ENCODE results near the gene AKR1B1. TPM values are rescaled to one million over a fixed set of nuclear protein-coding genes. Genes with fewer than 3 reads are reported as not detected.

AKR1B1 gene
- total and polyA plus RNA-seq, 2 of the 4 experiments (the other 2 are of a cell fraction), result 90.9 to 201 TPM

DNA sequence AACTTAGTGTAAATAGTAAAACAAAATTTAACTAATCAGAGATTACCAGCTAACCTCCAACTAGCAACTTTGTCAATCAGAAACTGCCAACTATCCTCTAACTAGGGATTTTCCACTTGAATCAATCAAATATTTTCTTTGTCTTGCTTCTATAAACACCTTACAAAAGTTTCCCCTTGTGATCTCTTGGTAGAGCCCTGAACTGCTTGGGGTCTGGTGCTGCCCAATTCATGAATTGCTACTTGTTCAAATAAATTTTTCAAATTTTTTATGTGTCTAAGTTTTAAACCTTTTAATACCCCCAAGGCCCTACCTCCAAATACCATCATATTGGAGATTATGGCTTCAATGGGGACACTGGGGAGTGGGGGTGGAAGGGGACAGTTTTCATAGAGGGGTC lies 24.0 kb upstream of the AKR1B1 start:
- H2AFZ ChIP-seq (replicated peaks; ENCODE audit: low read length, poor library complexity), result no peak overlapping the region
- no TSS peak for BruUV-seq (replicated peaks)
- no peak overlapping the region for H3K23ac ChIP-seq (ENCODE audit: low read depth, low read length)
- no peak overlapping the region for H2BK20ac ChIP-seq (ENCODE audit: low read depth, low read length)
- ATAC-seq (ENCODE audit: low read depth) (no peak), DNase-seq (no peak)
- in situ Hi-C loops (cut with MboI; ENCODE audit: low sequenced_read_pairs), result no loop called here
- 0 out of 2 replicates have a peak, but pooled peaks cover 1% of the 10 kb centered on the region for H3K27me3 ChIP-seq (ENCODE audit: control insufficient read depth, insufficient read depth, low read length)
- no peak overlapping the region for H3K27ac ChIP-seq (ENCODE audit: insufficient read depth, low read length)
- H2BK15ac ChIP-seq (ENCODE audit: low read depth, low read length), result no peak overlapping the region
- H3K9me1 ChIP-seq (ENCODE audit: insufficient read depth, low read length), result peaks cover 2% of the 10 kb centered on the region; the same call in 1 of the 2 replicates
- no peak overlapping the region for H3K4me3 ChIP-seq (ENCODE audit: insufficient read depth, low read depth, low read length)
- no peak overlapping the region for H3K4me2 ChIP-seq (ENCODE audit: low read depth, low read length)
- dilution Hi-C loops (cut with HindIII; ENCODE audit: low sequenced_read_pairs, unreplicated experiment), result no loop called here
- H3K36me3 ChIP-seq (ENCODE audit: control insufficient read depth, insufficient read depth, low read length), result no peaks in the 10 kb centered on the region
- H2AK9ac ChIP-seq (replicated peaks; ENCODE audit: low read depth, low read length, poor library complexity), result no peak overlapping the region
- H4K8ac ChIP-seq (ENCODE audit: low read depth in 2 of 2, low read length in 2 of 2), result no peak overlapping the region
- 0 out of 2 replicates have a peak, but pooled peaks cover 3% of the 10 kb centered on the region for H3K9me3 ChIP-seq (ENCODE audit: control insufficient read depth, insufficient read depth, low read length)
- no peak overlapping the region for H4K91ac ChIP-seq (ENCODE audit: insufficient read depth, low read depth, low read length)
- no peaks in the 10 kb centered on the region for H4K20me1 ChIP-seq (ENCODE audit: insufficient read depth, low read length)
- no peak overlapping the region for H4K5ac ChIP-seq (ENCODE audit: low read depth, low read length)
- H3K9ac ChIP-seq (ENCODE audit: low read depth, low read length), result no peak overlapping the region
- H2BK120ac ChIP-seq (ENCODE audit: low read depth, low read length), result no peak overlapping the region
- H3K4ac ChIP-seq (ENCODE audit: low read depth, low read length), result no peak overlapping the region
- H2AK5ac ChIP-seq (ENCODE audit: low read depth, low read length), result no peak overlapping the region
- H2BK5ac ChIP-seq (ENCODE audit: low read depth, low read length, poor library complexity, severe bottlenecking), result no peak overlapping the region
- POLR2A ChIA-PET (ENCODE audit: unreplicated experiment), result no interaction called here
- H3K56ac ChIP-seq (ENCODE audit: extremely low read depth, insufficient read depth, low read length), result no peak overlapping the region
- H3K18ac ChIP-seq (ENCODE audit: low read depth, low read length), result no peak overlapping the region
- intact Hi-C loops (cut with micrococcal nuclease), result no loop called here
- H3K14ac ChIP-seq (replicated peaks; ENCODE audit: low read depth, low read length), result no peak overlapping the region
- H3K79me1 ChIP-seq (ENCODE audit: low read depth in 1 of 2, low read length in 2 of 2), result no peaks in the 10 kb centered on the region
- TF ChIP-seq FOS (IDR thresholded peaks at IDR 0.05; ENCODE audit: low read depth, low read length) (no peak), CHD1 (IDR thresholded peaks at IDR 0.05; ENCODE audit: low read depth, low read length) (no peak), SMC3 (IDR thresholded peaks at IDR 0.05; ENCODE audit: low read depth, low read length) (no peak), MXI1 (IDR thresholded peaks at IDR 0.05; ENCODE audit: borderline replicate concordance, low read depth, low read length) (no peak), MAFK (IDR thresholded peaks at IDR 0.05; ENCODE audit: low read depth, low read length) (no peak), NFE2L2 (IDR thresholded peaks at IDR 0.05; ENCODE audit: low read depth, low read length) (no peak), BHLHE40 (IDR thresholded peaks at IDR 0.05; ENCODE audit: low read depth, low read length) (no peak), RCOR1 (IDR thresholded peaks at IDR 0.05; ENCODE audit: insufficient replicate concordance, low read length) (no peak), RAD21 (IDR thresholded peaks at IDR 0.05; ENCODE audit: low read length) (no peak)
- TF ChIP-seq, protein P1, sequence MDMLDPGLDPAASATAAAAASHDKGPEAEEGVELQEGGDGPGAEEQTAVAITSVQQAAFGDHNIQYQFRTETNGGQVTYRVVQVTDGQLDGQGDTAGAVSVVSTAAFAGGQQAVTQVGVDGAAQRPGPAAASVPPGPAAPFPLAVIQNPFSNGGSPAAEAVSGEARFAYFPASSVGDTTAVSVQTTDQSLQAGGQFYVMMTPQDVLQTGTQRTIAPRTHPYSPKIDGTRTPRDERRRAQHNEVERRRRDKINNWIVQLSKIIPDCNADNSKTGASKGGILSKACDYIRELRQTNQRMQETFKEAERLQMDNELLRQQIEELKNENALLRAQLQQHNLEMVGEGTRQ (IDR thresholded peaks at IDR 0.05; ENCODE audit: low read depth, low read length), result no peak
- TF ChIP-seq, protein P2, sequence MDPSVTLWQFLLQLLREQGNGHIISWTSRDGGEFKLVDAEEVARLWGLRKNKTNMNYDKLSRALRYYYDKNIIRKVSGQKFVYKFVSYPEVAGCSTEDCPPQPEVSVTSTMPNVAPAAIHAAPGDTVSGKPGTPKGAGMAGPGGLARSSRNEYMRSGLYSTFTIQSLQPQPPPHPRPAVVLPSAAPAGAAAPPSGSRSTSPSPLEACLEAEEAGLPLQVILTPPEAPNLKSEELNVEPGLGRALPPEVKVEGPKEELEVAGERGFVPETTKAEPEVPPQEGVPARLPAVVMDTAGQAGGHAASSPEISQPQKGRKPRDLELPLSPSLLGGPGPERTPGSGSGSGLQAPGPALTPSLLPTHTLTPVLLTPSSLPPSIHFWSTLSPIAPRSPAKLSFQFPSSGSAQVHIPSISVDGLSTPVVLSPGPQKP (IDR thresholded peaks at IDR 0.05; ENCODE audit: borderline replicate concordance, low read depth, low read length), result no peak
- TF ChIP-seq, protein P3, sequence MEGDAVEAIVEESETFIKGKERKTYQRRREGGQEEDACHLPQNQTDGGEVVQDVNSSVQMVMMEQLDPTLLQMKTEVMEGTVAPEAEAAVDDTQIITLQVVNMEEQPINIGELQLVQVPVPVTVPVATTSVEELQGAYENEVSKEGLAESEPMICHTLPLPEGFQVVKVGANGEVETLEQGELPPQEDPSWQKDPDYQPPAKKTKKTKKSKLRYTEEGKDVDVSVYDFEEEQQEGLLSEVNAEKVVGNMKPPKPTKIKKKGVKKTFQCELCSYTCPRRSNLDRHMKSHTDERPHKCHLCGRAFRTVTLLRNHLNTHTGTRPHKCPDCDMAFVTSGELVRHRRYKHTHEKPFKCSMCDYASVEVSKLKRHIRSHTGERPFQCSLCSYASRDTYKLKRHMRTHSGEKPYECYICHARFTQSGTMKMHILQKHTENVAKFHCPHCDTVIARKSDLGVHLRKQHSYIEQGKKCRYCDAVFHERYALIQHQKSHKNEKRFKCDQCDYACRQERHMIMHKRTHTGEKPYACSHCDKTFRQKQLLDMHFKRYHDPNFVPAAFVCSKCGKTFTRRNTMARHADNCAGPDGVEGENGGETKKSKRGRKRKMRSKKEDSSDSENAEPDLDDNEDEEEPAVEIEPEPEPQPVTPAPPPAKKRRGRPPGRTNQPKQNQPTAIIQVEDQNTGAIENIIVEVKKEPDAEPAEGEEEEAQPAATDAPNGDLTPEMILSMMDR (conservative IDR thresholded peaks at IDR 0.05; ENCODE audit: low read depth, low read length), result no peak
- CTCF ChIA-PET, result interaction anchor here (1.6 to 3.5 kb wide), 2 partner anchors 24 to 50 kb away, joined by 5 to 16 read pairs; partner anchors contain the start of gene AKR1B1
- peaks cover 4% of the 10 kb centered on the region for H3K4me1 ChIP-seq (ENCODE audit: control insufficient read depth, insufficient read depth, low read length)

All from IMR-90 (cell line).